Ramos (cell line): Measurements from ENCODE around the gene SPG21.

Experiments
- in situ Hi-C: fragments of 300-500 bp; cut with MboI; formaldehyde crosslinking; loops from one replicate; pipeline ENCODE4 v1.14.3; 2022; ENCODE audit warnings: low sequenced_read_pairs; ENCODE audit not compliant: unreplicated experiment

Gene SPG21

GRCh38 chr15:64944961-64945360, 44.8 kb downstream of the SPG21 start:
- in situ Hi-C loops = no loop called here

GRCh38 chr15:64943512-64944225, 46.0 kb downstream of the SPG21 start:
- in situ Hi-C loops = no loop called here

GRCh38 chr15:64942356-64942755, 47.4 kb downstream of the SPG21 start:
- in situ Hi-C loops = no loop called here

GRCh38 chr15:64938192-64938591, 51.5 kb downstream of the SPG21 start:
- in situ Hi-C loops = no loop called here

- in situ Hi-C loops = no loop called here
Measured at GRCh38 chr15:64934023-64934422, 55.7 kb downstream of the SPG21 start.

GRCh38 chr15:64931381-64931780, 58.3 kb downstream of the SPG21 start:
- in situ Hi-C loops = no loop called here

GRCh38 chr15:64930778-64931371, 58.8 kb downstream of the SPG21 start:
- in situ Hi-C loops = no loop called here

GRCh38 chr15:64930019-64930652, 59.6 kb downstream of the SPG21 start:
- in situ Hi-C loops = no loop called here

GRCh38 chr15:64928626-64929220, 61.0 kb downstream of the SPG21 start:
- in situ Hi-C loops = no loop called here

GRCh38 chr15:64926661-64927060, 63.1 kb downstream of the SPG21 start:
- in situ Hi-C loops = no loop called here

GRCh38 chr15:64925335-64926330, 64.1 kb downstream of the SPG21 start:
- in situ Hi-C loops = no loop called here

- in situ Hi-C loops = no loop called here
Measured at GRCh38 chr15:64923546-64923945, 66.2 kb downstream of the SPG21 start.

GRCh38 chr15:64921711-64922110, 68.0 kb downstream of the SPG21 start:
- in situ Hi-C loops = no loop called here

- in situ Hi-C loops = no loop called here
Measured at GRCh38 chr15:64919721-64920120, 70.0 kb downstream of the SPG21 start.

- in situ Hi-C loops = no loop called here
Measured at GRCh38 chr15:64917211-64917610, 72.5 kb downstream of the SPG21 start.

- in situ Hi-C loops = no loop called here
Measured at GRCh38 chr15:64916365-64916764, 73.3 kb downstream of the SPG21 start.

- in situ Hi-C loops = no loop called here
Measured at GRCh38 chr15:64915518-64916227, 74.0 kb downstream of the SPG21 start.
